Measurements from ENCODE around the gene HIF1AN. TPM values are rescaled to one million over a fixed set of nuclear protein-coding genes. Genes with fewer than 3 reads are reported as not detected.

The HIF1AN gene
- total RNA-seq, 1 donor, result 15.2 TPM

GRCh38 chr10:100567826-100568225, 32.1 kb downstream of the HIF1AN start:
- Histone ChIP-seq H3K4me3 (ENCODE audit: insufficient read depth, low read length) (no peak overlapping the region), H3K4me1 (ENCODE audit: insufficient read depth, low read length) (peaks cover under 1% of the 10 kb centered on the region), H3K4me2 (ENCODE audit: insufficient read depth, low read length) (no peak overlapping the region), H2AFZ (ENCODE audit: low read length) (no peak overlapping the region), H3K9me3 (ENCODE audit: low read depth, low read length) (no peaks in the 10 kb centered on the region), H3K36me3 (ENCODE audit: insufficient read depth, low read length) (no peaks in the 10 kb centered on the region), H4K20me1 (ENCODE audit: insufficient read depth, low read length) (no peaks in the 10 kb centered on the region), H3K27me3 (ENCODE audit: insufficient read depth, low read length) (peaks cover 61% of the 10 kb centered on the region), H3K79me2 (ENCODE audit: insufficient read depth, low read length) (no peaks in the 10 kb centered on the region), H3K27ac (ENCODE audit: low read depth, low read length) (no peak overlapping the region)
- TF ChIP-seq CTCF (IDR thresholded peaks at IDR 0.05; ENCODE audit: extremely low read depth, low read depth, low read length), result no peak
- DNase-seq (ENCODE audit: insufficient read length, low spot score, missing footprints), result peak; percentile 90

- H3K27ac ChIP-seq (ENCODE audit: low read depth, low read length), result no peak overlapping the region
- H2AFZ ChIP-seq (ENCODE audit: low read length), result no peak overlapping the region
- no peak overlapping the region for H3K4me2 ChIP-seq (ENCODE audit: insufficient read depth, low read length)
- no peaks in the 10 kb centered on the region for H3K4me1 ChIP-seq (ENCODE audit: insufficient read depth, low read length)
- H3K79me2 ChIP-seq (ENCODE audit: insufficient read depth, low read length), result no peaks in the 10 kb centered on the region
- H3K27me3 ChIP-seq (ENCODE audit: insufficient read depth, low read length), result peaks cover 65% of the 10 kb centered on the region
- no peaks in the 10 kb centered on the region for H3K36me3 ChIP-seq (ENCODE audit: insufficient read depth, low read length)
- H3K9me3 ChIP-seq (ENCODE audit: low read depth, low read length), result no peaks in the 10 kb centered on the region
- no peak for DNase-seq (ENCODE audit: insufficient read length, low spot score, missing footprints)
- H4K20me1 ChIP-seq (ENCODE audit: insufficient read depth, low read length), result no peaks in the 10 kb centered on the region
- TF ChIP-seq CTCF (IDR thresholded peaks at IDR 0.05; ENCODE audit: extremely low read depth, low read depth, low read length), result no peak
- H3K4me3 ChIP-seq (ENCODE audit: insufficient read depth, low read length), result no peak overlapping the region
Measured at GRCh38 chr10:100568912-100569311, 33.2 kb downstream of the HIF1AN start.

- peak; percentile 6 for TF ChIP-seq CTCF (IDR thresholded peaks at IDR 0.05; ENCODE audit: extremely low read depth, low read depth, low read length)
- Histone ChIP-seq H3K79me2 (ENCODE audit: insufficient read depth, low read length) (no peaks in the 10 kb centered on the region), H3K27me3 (ENCODE audit: insufficient read depth, low read length) (peaks cover 61% of the 10 kb centered on the region), H4K20me1 (ENCODE audit: insufficient read depth, low read length) (no peaks in the 10 kb centered on the region), H3K36me3 (ENCODE audit: insufficient read depth, low read length) (no peaks in the 10 kb centered on the region), H3K4me2 (ENCODE audit: insufficient read depth, low read length) (no peak overlapping the region), H3K27ac (ENCODE audit: low read depth, low read length) (no peak overlapping the region), H3K4me3 (ENCODE audit: insufficient read depth, low read length) (no peak overlapping the region), H3K9me3 (ENCODE audit: low read depth, low read length) (no peaks in the 10 kb centered on the region), H3K4me1 (ENCODE audit: insufficient read depth, low read length) (no peaks in the 10 kb centered on the region), H2AFZ (ENCODE audit: low read length) (no peak overlapping the region)
- DNase-seq (ENCODE audit: insufficient read length, low spot score, missing footprints), result no peak
Measured at GRCh38 chr10:100569687-100570481, 34.1 kb downstream of the HIF1AN start.

GRCh38 chr10:100570506-100570905, 34.8 kb downstream of the HIF1AN start:
- no peaks in the 10 kb centered on the region for H3K9me3 ChIP-seq (ENCODE audit: low read depth, low read length)
- H4K20me1 ChIP-seq (ENCODE audit: insufficient read depth, low read length), result no peaks in the 10 kb centered on the region
- no peaks in the 10 kb centered on the region for H3K4me1 ChIP-seq (ENCODE audit: insufficient read depth, low read length)
- H3K79me2 ChIP-seq (ENCODE audit: insufficient read depth, low read length), result no peaks in the 10 kb centered on the region
- H3K27ac ChIP-seq (ENCODE audit: low read depth, low read length), result no peak overlapping the region
- DNase-seq (ENCODE audit: insufficient read length, low spot score, missing footprints), result no peak
- H2AFZ ChIP-seq (ENCODE audit: low read length), result no peak overlapping the region
- H3K4me3 ChIP-seq (ENCODE audit: insufficient read depth, low read length), result no peak overlapping the region
- TF ChIP-seq CTCF (IDR thresholded peaks at IDR 0.05; ENCODE audit: extremely low read depth, low read depth, low read length), result no peak
- no peak overlapping the region for H3K4me2 ChIP-seq (ENCODE audit: insufficient read depth, low read length)
- no peaks in the 10 kb centered on the region for H3K36me3 ChIP-seq (ENCODE audit: insufficient read depth, low read length)
- H3K27me3 ChIP-seq (ENCODE audit: insufficient read depth, low read length), result peaks cover 58% of the 10 kb centered on the region

Data from osteoblast (primary cell).